ENCODE measurements around the gene GLT1D1. TPM values are rescaled to one million over a fixed set of nuclear protein-coding genes. Genes with fewer than 3 reads are reported as not detected.

The GLT1D1 gene
- polyA plus RNA-seq, 1 donor from 2014 or later, result not detected

DNA sequence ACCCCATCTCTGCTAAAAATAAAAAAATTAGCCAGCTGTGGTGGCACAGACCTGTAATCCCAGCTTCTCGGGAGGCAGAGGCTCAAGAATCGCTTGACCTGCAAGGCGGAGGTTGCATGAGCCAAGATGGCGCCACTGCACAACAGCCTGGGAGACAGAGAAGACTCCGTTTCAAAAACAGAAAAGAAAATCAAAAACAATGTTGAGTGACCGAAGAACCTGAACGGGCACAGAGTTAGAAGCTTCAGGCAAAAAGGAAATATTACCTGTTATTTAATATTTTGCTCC is 3.5 kb downstream of the GLT1D1 start:
- H3K36me3 Mint-ChIP-seq, result peaks cover 2% of the 10 kb centered on the region
- peaks cover 1 to 3% (median 3%) of the 10 kb centered on the region in 3 donors for H3K4me1 Mint-ChIP-seq
- no peaks in the 10 kb centered on the region for H3K9me3 Mint-ChIP-seq
- no peak overlapping the region for H3K4me3 Mint-ChIP-seq
- peaks cover 17% of the 10 kb centered on the region for H3K27me3 Mint-ChIP-seq
- H3K27ac Mint-ChIP-seq, result no peak overlapping the region

DNA sequence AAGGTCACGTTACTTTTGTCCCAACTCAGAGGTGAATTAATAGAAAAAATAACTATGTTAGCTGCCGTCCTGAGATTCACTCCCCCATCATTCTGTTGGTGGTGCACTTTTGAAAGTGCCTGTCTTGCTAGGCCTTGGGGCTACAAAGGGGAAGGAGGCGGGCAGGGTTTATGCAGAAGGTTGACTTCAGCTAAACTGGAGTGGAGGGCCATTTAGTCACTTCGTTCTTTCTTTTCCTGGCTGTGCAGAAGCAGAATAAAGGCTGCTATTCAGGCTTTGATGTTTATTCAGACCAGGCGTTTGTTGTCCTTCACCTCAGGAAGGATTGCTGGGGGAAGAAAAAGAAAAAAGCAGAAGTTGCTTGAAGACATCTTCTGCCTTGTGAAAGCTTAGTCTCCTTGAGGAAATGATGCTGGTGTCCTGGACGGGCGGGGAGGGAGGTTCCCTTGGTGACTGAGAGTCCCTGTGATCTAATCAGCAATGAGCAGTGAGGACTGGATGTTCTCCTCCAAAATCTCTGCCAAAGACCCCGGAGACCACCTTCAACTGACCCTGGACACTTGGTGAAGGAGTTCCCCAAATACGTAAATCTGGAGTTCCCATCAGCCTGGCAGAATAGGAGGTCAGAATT is 4.0 kb downstream of the GLT1D1 start:
- H3K27ac Mint-ChIP-seq, result no peak overlapping the region
- H3K4me3 Mint-ChIP-seq, result no peak overlapping the region
- H3K27me3 Mint-ChIP-seq, result peaks cover 17% of the 10 kb centered on the region
- peaks cover 2% of the 10 kb centered on the region for H3K36me3 Mint-ChIP-seq
- no peaks in the 10 kb centered on the region for H3K9me3 Mint-ChIP-seq
- peaks cover 0 to 3% (median 1%) of the 10 kb centered on the region in 3 donors for H3K4me1 Mint-ChIP-seq

DNA sequence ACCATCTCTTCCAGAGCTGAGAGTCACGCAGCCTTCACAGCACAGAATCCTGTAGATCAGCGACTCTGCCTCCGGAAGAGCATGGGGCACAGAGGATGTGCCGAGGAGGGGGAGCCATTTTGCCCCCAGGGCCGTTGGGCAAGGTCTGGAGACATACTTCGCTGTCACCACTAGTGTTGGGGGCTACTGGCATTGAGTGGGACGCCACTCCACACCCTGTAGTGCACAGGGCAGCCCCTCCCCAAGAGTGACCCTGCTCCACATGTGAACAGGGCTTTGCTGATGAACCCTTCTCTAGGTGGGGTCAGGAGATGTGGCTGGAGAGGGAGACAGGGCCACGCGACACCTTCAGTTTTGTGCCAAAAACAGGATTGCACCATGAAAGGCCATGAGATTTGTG is 6.0 kb downstream of the GLT1D1 start:
- Mint-ChIP-seq H3K27me3 (peaks cover 12% of the 10 kb centered on the region), H3K4me1 (peaks cover 0 to 3% (median 0%) of the 10 kb centered on the region in 3 donors), H3K9me3 (no peaks in the 10 kb centered on the region), H3K27ac (no peak overlapping the region), H3K4me3 (no peak overlapping the region), H3K36me3 (peaks cover 2% of the 10 kb centered on the region)

DNA sequence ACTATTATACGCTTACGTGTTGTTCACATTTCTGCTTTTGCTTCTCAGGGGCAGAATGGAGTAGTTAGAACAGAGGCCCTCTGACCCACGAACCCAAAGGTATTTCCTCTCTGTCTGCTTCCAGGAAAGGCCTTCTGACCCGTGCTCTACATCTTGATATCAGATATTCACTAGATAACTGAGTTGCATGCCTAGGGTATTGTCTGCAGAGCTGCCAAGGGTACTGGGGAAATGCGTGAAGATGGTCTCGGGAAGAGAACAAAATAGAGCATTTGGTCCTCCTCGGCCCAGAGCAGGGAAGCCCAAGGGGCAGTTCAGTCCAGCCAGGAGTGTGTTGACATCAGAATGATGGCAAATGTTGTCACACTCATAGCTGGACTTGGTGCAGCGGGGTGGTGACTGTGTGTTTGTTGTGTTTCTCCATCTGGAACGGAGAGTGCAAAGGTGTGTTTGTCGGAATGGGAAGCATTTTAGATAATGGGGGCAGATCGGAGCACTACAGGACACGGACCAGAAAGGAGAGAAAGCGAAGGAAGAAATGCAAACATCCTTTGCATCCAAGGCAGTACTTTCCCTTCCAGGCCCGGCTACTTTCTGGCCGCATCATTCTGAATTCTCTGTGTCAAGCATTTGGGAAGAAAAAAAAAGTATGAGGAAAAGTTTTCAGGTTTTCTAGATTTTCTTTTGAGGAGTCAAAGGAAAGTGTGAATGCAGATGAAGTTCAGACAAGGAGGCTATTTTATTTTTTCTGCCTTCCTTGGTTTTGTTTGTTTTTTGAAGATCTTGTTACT is 8.1 kb downstream of the GLT1D1 start:
- Mint-ChIP-seq H3K36me3 (peaks cover under 1% of the 10 kb centered on the region), H3K27me3 (peaks cover 6% of the 10 kb centered on the region), H3K4me1 (peaks cover 0 to 3% (median 0%) of the 10 kb centered on the region in 3 donors), H3K27ac (no peak overlapping the region), H3K9me3 (no peaks in the 10 kb centered on the region), H3K4me3 (peak overlapping the region in 1 of 4 donors; percentile 3)

DNA sequence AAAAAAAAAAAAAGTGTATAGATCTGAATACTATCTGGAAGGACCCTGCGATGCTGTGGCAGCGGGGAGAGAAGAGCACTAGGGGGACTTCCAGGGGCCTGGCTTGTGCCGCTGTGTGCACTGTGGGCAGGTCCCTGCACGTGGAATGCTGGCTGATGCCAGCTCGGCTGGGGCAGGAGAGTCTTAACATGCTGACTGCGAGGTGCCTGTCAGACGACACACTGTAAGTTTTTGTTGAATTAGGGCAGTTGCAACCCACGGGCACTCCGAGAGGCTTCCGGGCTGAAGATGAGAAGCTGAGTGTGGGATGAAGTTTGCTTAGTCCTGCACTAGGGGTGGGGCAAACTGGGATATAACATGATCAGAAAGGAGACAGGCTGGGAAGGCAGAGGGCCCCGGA is 10.7 kb downstream of the GLT1D1 start:
- no peaks in the 10 kb centered on the region for H3K36me3 Mint-ChIP-seq
- no peaks in the 10 kb centered on the region for H3K9me3 Mint-ChIP-seq
- H3K27me3 Mint-ChIP-seq, result peaks cover 7% of the 10 kb centered on the region
- H3K4me1 Mint-ChIP-seq, result no peaks in the 10 kb centered on the region
- no peak overlapping the region for H3K4me3 Mint-ChIP-seq
- H3K27ac Mint-ChIP-seq, result peak overlapping the region in 1 of 3 donors; percentile 27

DNA sequence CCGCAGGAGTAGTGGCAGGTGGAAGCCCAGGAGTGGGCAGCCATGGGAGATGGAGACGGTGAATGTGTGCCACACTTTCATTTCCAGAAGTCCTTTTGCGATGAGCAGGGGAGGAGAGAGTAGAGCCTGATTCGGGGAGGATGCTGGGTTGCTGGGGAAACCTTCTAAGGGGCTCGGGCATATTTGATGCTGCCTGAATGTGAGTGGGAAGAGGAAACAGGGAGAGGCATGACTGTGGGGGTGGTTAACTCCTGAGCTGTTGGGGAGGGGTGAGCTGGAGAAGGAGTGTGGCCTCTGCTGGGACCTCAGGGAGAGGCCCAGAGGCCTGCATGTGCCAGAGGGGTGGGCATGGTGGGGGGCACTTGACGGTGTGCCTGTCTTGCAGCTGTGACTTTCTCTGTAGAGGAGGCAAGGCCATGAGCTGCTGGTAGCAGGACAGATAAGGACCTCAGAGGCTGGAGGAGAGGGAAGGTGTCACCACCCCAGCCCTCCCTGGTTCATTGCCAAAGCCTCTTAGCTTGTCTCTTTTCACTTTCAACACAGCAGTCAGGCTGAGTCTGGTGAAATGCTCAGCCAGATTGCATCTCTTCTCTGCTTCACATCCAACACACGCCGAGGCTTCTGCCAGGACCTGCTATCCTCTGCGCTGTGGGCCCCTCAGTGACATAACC is 11.4 kb downstream of the GLT1D1 start:
- Mint-ChIP-seq H3K27ac (no peak overlapping the region), H3K27me3 (peaks cover 5% of the 10 kb centered on the region), H3K4me3 (no peak overlapping the region), H3K9me3 (no peaks in the 10 kb centered on the region), H3K4me1 (no peaks in the 10 kb centered on the region), H3K36me3 (no peaks in the 10 kb centered on the region)

DNA sequence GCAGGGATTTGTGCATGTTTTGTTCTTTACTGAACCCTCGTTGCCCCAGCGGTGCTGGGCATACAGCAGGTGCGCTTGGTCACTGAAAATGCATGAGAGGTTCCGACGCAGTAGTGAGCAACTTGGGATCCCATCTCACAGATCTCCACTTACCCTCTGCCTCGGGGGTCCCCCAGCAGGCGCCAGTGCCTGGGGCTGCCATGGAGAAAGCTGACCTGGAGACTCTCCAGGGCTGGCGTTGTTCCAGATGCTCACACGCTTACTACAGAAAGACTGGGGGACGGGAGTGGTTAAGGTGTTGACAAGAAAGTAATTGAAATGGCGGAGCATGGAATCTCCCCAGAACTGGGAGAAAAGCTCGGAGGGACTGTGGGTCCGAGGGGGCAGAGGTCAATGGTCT is 14.2 kb downstream of the GLT1D1 start:
- Mint-ChIP-seq H3K9me3 (no peaks in the 10 kb centered on the region), H3K4me3 (no peak overlapping the region), H3K27me3 (peaks cover 1% of the 10 kb centered on the region), H3K36me3 (no peaks in the 10 kb centered on the region), H3K27ac (no peak overlapping the region), H3K4me1 (peaks cover 0 to 1% (median 0%) of the 10 kb centered on the region in 3 donors)

GRCh38 chr12:128871516-128871892 is 18.2 kb downstream of the GLT1D1 start:
- H3K9me3 Mint-ChIP-seq, result peaks cover 7 to 8% (median 7%) of the 10 kb centered on the region in 3 donors
- H3K27me3 Mint-ChIP-seq, result no peaks in the 10 kb centered on the region
- H3K4me3 Mint-ChIP-seq, result no peak overlapping the region
- H3K4me1 Mint-ChIP-seq, result peaks cover 0 to 1% (median 0%) of the 10 kb centered on the region in 3 donors
- H3K36me3 Mint-ChIP-seq, result no peaks in the 10 kb centered on the region
- no peak overlapping the region for H3K27ac Mint-ChIP-seq

GRCh38 chr12:128872303-128872702 is 19.0 kb downstream of the GLT1D1 start:
- Mint-ChIP-seq H3K9me3 (peaks cover 11 to 14% (median 13%) of the 10 kb centered on the region in 3 donors), H3K4me3 (peak overlapping the region in 1 of 4 donors; percentile 75), H3K27ac (no peak overlapping the region), H3K36me3 (no peaks in the 10 kb centered on the region), H3K4me1 (peaks cover 0 to 1% (median 0%) of the 10 kb centered on the region in 3 donors), H3K27me3 (no peaks in the 10 kb centered on the region)

GRCh38 chr12:128876559-128876958 is 23.3 kb downstream of the GLT1D1 start:
- Mint-ChIP-seq H3K27me3 (no peaks in the 10 kb centered on the region), H3K4me3 (no peak overlapping the region), H3K27ac (no peak overlapping the region)

DNA sequence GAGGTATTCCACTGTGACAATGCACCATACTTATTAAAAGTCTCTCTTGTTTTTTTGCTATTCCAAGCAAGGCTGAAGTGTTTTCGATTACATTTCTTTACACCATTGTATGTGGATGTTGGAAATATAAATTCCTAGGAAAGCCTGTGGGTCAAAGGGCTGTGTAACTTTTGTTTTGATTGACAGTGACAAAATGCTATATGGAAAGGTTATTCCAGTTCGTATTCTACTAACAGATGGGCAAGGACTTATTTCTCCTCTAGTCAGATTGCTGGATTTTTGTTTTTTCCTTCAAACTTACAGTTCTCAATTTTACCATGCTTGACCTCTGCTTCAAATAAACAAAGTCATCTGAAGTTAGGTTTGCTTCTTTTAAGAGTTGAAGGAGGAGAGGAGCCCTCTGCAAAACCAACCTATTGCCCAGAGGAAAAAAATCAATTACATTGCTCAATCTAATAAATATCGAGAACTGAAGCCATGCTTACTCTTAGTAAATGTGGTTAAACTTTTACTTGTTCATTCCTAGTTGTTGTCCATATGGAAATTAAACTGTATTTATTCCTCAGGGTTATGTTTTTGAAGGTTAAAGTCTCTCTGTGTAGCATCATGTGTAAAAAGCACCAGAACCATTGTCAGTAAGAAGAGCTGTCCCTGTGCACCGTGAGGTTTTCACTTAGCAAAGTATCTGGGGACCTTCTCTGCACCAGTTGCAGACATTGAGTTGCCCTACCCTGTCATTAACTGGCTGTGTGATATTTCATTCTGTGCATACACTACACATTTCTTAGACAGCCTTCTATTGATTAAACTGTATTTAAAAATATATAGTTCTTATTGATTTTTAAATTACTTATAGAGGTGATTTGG is 26.9 kb downstream of the GLT1D1 start:
- Mint-ChIP-seq H3K9me3 (peaks cover 8 to 21% (median 19%) of the 10 kb centered on the region in 3 donors), H3K4me3 (no peak overlapping the region), H3K4me1 (no peaks in the 10 kb centered on the region), H3K27me3 (no peaks in the 10 kb centered on the region), H3K27ac (no peak overlapping the region), H3K36me3 (peaks cover 4% of the 10 kb centered on the region)

More at GRCh38 chr12:128876559-128876958, 23.3 kb downstream of the GLT1D1 start:
- Mint-ChIP-seq H3K9me3 (peaks cover 14 to 24% (median 23%) of the 10 kb centered on the region in 3 donors), H3K36me3 (peaks cover 1% of the 10 kb centered on the region), H3K4me1 (no peaks in the 10 kb centered on the region)

DNA sequence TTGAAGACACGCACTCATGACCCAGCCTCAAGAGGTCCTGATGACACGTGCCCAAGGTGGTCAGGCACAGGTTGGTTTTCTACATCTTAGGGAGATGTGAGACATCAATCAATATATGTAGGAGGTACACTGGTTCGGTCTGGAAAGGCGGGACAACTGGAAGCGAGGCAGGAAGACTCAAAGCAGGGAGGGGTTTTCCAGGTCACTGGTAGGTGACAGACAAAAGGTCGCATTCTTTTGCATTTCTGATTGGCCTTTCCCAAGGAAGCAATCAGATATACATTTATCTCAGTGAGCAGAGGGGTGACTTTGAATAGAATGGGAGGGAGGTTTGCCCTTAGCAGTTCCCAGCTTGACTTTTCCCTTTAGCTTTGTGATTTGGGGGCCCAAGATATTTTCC is 38.6 kb downstream of the GLT1D1 start:
- peaks cover 1% of the 10 kb centered on the region for H3K36me3 Mint-ChIP-seq
- H3K27ac Mint-ChIP-seq, result no peak overlapping the region
- H3K4me3 Mint-ChIP-seq, result no peak overlapping the region
- peaks cover 0 to 1% (median 0%) of the 10 kb centered on the region in 3 donors for H3K9me3 Mint-ChIP-seq
- H3K27me3 Mint-ChIP-seq, result no peaks in the 10 kb centered on the region
- no peaks in the 10 kb centered on the region for H3K4me1 Mint-ChIP-seq

GRCh38 chr12:128903236-128903635 is 50.0 kb downstream of the GLT1D1 start:
- Mint-ChIP-seq H3K4me1 (no peaks in the 10 kb centered on the region), H3K27me3 (peaks cover 3% of the 10 kb centered on the region), H3K27ac (no peak overlapping the region), H3K36me3 (peaks cover 2% of the 10 kb centered on the region), H3K9me3 (no peaks in the 10 kb centered on the region), H3K4me3 (peak overlapping the region in 1 of 4 donors; percentile 55)

DNA sequence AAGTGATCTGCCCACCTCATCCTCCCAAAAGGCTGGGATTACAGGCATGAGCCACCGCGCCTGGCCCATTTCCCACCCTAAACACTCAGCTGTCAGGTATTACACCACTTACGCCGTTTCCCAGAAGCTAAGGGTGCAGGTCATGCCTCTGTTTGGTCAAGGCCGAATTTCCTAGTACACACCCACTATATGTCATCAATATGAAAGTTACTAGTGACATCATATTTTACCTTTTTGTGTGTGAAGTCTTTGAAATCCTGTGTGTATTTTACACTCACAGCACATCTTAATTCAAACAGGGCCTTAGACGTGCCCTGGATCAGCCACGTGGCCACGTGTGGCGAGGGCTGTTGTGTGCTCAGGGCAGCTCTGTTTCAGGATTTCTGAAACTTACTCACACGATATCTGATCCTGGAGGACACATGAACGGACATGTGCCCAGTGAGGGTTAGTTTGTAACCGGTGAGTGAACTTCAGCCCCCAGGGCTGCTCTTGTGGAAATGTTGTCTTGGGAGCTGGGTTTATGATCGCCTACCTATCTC is 51.8 kb downstream of the GLT1D1 start:
- no peaks in the 10 kb centered on the region for H3K27me3 Mint-ChIP-seq
- no peak overlapping the region for H3K4me3 Mint-ChIP-seq
- H3K36me3 Mint-ChIP-seq, result peaks cover 2% of the 10 kb centered on the region
- H3K9me3 Mint-ChIP-seq, result no peaks in the 10 kb centered on the region
- H3K27ac Mint-ChIP-seq, result no peak overlapping the region
- H3K4me1 Mint-ChIP-seq, result no peaks in the 10 kb centered on the region
